AML-193 (cell line): Measurements from ENCODE around the gene NPC1L1.
A peak's percentile ranks its signal among the peaks of the same experiment; 100 is the strongest.

Experiments used
- DNase-seq, 2 experiments: peaks; one replicate each; lab custom pipeline; 2025; lab: John Stamatoyannopoulos, UW

The NPC1L1 gene, protein sequence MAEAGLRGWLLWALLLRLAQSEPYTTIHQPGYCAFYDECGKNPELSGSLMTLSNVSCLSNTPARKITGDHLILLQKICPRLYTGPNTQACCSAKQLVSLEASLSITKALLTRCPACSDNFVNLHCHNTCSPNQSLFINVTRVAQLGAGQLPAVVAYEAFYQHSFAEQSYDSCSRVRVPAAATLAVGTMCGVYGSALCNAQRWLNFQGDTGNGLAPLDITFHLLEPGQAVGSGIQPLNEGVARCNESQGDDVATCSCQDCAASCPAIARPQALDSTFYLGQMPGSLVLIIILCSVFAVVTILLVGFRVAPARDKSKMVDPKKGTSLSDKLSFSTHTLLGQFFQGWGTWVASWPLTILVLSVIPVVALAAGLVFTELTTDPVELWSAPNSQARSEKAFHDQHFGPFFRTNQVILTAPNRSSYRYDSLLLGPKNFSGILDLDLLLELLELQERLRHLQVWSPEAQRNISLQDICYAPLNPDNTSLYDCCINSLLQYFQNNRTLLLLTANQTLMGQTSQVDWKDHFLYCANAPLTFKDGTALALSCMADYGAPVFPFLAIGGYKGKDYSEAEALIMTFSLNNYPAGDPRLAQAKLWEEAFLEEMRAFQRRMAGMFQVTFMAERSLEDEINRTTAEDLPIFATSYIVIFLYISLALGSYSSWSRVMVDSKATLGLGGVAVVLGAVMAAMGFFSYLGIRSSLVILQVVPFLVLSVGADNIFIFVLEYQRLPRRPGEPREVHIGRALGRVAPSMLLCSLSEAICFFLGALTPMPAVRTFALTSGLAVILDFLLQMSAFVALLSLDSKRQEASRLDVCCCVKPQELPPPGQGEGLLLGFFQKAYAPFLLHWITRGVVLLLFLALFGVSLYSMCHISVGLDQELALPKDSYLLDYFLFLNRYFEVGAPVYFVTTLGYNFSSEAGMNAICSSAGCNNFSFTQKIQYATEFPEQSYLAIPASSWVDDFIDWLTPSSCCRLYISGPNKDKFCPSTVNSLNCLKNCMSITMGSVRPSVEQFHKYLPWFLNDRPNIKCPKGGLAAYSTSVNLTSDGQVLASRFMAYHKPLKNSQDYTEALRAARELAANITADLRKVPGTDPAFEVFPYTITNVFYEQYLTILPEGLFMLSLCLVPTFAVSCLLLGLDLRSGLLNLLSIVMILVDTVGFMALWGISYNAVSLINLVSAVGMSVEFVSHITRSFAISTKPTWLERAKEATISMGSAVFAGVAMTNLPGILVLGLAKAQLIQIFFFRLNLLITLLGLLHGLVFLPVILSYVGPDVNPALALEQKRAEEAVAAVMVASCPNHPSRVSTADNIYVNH (N-terminal part only)

DNA sequence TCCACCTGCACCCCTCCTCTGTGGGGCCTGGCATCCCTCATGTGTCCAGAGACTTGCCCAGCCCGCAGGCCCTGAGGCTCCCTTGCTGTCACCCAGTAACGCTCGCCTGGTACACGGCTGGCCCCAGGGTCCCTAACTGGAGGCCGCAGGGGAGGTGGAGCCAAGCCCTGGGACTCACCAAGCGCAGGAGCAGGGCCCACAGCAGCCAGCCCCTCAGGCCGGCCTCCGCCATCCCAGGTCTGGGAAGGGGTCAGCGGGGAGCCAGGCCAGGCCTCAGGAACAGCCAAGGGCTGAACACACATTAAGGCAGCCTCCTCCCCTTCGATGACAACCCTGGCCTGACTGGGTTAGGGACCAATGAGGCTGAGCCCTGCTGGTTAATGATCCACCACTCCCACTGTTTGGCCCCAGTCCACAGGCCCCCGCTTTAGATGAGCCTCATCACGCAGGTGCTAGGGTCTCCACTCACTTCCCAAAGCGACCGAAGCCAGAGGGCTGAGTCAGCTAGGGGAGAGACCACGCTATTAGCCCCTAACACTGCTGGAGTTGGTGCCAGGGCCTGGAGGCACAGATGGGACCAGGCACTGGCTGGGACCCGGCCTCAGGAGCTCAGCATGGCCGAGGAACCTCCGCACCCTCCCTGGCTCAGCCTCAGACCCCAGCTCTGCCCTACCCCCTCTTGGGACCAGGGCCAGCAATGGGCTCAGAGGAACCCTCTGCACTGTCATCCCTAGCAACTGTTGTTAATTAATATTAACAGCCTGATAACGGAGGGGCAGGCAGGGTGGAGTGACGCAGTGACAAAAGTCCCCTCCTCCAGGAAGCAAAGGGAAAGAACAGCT, at the start of gene NPC1L1:
Gene NPC1L1 (minus strand): TSS at position 303 of the 842 bp plus-strand sequence. CDS start 71 bp downstream, at position 232.
- DNase-seq = no peak

DNA sequence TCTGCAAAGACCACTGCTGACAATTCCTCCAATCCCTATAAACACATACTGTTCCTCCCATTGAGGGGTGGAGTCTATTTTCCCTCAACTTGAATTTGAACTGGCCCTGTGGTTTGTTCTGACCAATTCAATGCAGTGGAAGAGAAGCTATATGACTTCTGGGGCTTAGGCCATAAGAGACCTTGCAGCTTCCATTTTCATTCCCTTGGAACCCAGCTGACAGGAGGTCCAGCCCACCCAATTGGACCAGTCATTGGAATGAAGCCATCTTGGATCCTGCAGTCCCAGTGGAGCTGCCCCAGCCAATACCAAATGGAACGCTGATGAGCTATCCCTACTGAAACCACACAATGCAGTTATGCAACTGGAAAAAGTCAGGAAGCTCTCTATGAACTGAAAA, 49.8 kb upstream of the NPC1L1 start:
- no peak for DNase-seq

DNA sequence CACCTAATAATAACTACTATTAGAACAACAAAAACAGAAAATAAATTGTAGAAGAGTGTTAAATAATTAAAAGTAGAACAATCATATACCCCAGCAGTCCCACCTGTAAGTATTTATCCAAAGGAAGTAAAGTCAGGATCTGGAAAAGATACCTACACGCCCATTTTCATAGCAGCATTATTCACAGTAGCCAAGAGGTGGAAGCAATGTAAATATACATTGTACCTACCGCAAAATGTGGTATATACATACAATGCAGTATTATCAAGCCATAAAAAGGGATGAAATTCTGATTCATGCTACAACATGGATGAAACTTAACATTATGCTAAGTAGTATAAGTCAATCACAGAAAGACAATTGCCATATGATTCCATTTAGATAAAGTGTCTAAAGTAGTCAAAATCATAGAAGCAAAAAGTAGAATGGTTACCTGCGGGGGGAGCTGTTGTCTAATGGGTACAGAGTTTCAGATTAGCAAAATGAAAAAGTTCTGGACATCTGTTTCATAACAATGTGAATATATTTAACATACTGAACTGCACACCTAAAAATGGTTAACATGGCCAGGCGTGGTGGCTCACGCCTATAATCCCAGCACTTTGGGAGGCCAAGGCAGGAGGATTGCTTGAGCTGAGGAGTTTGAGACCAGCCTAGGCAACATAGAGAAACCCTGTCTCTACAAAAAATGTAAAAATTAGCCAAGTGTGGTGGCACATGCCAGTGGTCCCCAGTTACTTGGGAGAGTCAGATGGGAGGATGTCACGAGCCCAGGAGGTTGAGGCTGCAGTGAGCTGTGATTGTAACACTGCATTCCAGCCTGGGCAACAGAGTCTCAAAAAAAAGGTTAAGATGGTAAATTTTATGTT, 46.9 kb upstream of the NPC1L1 start:
- DNase-seq = peak; percentile 77 to 79

DNA sequence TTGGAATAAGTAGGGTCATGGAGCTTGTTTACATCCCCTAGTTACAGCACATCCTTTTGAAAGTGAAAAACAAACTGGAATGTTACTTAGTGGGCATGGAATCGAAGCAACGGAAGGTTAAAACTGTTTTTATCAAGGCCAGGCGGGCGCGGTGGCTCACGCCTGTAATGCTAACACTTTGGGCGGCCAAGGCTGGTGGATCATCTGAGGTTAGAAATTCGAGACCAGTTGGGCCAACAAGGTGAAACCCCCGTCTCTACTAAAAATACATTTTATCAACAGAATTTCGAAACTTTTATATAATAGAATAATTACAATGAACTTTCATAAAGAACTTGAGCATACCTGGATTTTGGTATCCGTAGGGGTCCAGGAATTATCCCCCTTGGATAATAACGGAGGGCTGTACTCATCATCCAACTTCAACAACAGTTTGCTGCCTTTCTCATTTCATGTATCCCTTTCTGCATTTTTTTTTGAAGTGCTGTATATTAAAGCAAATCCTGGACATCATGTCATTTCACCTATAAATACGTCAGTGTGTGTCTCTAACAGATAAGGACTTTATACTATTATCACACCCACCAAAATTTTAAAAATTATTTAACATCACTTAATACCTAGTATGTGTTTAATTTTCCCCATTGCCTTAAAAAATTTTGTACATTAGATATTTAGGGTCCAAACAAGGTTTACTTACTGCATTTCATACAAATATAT, 42.2 kb upstream of the NPC1L1 start:
- no peak for DNase-seq

DNA sequence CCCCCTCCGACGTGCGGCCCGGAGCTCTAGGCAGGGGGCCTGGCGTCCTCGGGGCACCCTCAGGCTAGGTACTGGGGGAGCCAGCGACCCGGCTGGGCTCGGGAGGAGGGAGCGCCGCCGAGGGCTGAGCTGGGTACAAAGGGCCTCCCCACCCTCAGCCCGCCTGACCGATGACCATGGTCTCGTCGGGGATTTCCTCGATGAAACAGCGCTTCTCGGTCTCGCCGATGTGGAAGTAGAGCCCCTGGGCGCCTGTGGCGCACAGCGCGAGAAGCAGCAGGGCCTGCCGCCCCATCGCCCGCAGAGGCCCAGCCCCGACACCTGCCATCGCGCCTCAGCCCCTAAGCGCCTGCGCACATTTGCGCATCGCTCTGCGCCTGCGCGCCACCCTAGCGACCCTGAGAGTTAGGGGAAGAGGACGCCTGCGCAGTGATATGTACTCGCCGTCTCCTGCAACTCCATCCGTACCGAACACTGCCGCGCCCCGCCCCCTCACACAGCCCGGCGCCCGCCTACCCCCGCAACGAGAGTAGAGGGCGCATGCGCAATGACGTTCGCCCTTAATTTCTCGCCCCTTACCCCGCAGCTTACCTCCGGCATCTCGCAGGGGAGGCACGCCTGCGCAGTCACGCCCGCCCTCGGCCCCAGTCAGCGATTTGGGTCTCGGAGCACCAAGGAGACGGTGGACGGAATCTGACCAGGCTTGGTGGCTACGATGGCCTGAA, 40.9 kb upstream of the NPC1L1 start, which contains the start of gene TMED4:
Gene TMED4 (minus strand): TSS at position 353 of the 725 bp plus-strand sequence. CDS start 25 bp downstream, at position 328.
- DNase-seq = peak; percentile 99

DNA sequence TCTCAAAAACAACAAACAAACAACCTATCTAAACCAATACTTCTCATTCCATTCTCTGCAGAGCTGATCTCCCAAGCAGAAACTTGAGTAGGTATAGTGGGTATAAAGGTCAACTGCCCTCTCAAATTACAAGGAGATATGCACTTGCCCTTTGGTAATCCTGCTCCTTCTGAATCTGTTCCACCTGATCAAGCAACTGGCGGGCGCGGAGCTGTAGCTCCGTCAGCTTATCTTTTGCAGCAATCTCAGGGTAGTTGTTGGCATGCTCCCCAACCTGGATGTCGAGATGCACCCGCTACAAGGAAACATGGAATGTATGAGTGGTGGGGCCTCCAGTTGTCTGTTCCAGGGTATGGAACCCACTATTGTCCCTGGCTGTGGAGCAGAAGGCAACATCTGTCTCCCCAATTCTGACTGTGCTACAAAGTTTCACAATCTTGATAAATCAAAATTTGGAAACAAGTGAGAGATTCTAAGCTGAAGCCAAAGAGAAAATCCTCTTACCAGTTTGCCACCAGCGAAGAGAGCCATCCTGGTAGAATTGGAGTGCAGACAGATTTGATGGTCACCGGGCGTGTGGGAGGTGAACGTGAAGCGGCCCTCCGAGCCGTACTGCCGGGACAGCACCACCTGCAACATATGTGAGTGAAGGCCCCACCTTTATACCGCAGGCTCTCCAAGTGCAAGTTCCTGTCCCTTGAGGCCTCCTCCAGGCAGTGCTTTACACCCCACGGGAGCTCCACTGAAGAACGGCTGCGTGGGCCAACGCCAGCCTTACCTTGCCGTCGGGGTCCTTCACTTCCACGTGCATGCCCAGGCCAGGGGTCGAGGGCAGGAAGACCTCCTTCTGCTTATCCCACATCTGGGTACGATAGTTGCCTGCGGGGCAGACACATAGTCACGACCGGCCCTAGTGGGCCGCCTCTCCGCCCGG, 40.1 kb upstream of the NPC1L1 start:
- DNase-seq = no peak

DNA sequence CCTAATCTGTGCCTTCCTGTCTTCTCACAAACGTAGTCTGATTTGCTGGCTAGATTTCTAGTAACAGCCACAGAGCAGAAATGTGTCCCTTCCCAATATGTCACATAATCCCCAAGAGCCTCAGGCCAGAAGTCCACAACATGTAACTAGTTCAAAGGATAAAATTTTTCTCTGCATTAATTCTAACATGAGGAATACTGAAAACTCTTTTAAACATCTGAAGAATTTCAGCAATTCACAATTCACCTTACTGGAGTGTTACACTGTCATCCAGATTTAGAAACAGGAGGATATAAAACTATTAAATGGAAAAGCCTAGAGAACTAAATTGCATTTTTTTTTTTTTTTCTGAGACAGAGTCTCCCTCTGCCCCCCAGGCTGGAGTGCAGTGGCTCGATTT, 35.1 kb upstream of the NPC1L1 start:
- no peak for DNase-seq

DNA sequence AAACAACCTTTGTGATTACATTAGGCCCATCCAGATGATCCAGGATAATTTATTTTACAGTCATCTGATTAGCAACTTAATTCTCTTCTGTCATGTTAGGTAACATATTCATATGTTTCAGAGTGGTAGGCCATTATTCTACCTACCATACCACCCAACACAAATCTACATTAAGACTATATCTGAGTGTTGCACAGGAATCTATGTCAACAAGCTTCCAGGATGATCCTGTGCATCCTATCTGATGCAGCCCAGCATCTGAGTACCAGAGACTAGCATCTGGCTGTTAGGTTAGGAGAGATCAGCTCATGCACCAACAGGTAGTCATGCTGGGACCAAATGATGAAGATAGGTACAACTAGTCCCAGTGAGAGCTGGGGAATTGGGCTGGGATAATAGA, 33.9 kb upstream of the NPC1L1 start:
- DNase-seq = no peak

DNA sequence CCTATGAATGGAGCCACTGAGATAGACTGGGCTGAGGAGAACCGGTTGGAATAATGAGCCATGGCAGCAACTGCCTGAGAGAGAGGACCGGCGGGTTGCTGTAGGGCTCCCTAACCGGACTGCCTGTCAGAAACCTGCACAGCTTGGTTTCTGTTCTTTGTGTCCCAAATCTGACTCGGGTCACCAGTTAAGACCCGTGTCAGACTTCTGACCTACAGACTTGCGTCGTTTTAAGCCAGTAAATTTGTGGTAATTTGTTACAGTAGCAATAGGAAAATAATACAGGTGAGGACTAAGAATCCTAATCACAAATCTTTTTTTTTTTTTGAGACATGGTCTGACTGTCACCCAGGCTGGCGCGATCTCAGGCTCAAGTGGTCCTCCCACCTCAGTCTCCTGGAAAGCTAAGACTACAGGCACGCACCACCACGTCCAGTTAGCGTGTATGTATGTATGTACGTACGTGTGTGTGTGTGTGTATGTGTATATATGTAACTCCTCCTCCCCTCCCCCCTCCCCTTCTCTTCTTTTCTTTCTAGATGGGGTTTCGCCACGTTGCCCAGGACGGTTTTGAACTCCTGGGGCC, 33.2 kb upstream of the NPC1L1 start:
- DNase-seq = no peak

DNA sequence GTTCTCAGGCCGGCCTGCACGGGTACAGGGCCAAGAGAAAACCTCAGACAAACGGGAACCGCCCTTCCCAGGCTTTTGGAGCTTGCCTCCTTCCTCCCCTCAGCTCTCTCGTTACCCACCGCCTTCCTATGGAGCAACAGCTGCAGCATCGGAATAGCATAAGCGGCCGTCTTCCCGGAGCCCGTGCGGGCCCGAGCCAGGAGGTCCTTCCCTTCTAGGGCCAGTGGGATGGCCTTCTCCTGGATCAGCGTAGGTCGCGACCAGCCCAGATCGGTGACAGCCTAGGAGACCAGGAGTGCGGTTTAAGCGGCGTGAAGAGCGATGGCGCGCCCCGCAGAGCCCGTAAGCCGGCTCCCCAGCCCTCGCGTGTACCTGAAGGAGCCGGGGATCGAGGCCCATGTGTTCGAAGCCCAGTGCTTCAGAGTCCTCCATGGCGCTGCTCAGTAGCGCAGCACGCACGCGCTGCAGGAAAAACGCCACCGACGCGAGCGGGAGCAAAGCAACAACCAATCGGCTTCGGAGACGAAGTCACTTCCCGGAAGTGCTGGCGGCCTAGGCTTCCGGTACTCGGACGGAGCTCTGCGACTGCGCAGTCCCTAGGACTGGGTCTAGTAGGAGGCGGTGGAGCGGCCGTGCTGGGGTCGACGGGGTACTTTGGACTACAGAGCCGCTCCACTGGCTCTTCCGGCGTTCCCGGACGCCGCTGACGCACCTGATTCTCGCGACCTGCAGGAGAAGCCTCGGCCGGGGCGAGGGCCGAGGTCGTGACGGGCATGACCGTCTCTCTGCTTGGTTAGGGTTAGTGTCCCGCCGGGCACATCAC, 32.5 kb upstream of the NPC1L1 start, which contains the start of gene DDX56:
Gene DDX56 (minus strand): TSS at position 445 of the 823 bp plus-strand sequence. CDS start 13 bp downstream, at position 432.
- peak; percentile 91 to 94 for DNase-seq

DNA sequence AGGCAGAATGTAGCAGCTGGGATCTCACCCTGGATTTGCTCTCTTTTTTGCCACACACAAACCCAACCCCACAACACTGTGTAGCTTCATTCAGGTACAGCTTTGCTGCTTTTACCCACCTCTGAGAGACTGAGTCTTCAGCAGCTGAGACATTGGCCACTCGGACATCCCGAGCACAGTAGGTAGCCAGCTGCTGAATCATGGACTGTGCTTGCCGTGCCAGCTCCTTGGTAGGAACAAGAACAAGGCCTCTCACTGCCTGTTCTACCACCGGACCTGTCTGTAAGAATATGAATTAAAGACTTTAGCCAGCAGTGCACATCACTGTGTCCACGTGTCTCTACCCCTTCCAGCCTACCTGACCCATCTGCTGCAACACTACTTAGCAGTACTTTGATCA, 31.6 kb upstream of the NPC1L1 start:
- DNase-seq = no peak

DNA sequence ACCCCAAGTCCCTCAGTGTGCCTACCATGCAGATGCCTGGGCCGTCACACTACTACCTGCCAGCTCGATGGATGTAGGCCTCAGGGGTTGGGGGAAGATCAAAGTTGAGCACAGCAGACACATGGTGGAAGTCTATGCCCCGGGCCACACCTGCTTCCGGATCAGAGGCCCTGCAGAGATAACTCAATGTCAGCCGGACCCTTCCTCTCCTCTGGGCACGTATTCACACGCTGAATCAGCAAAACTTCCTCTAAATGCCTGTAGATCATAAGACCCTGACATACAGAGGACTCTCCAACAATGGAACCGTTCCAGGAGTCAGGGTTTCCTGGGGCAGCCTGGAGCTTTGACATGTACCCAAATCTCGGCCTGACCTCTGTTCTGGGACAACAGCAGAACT, 28.8 kb upstream of the NPC1L1 start:
- no peak for DNase-seq

DNA sequence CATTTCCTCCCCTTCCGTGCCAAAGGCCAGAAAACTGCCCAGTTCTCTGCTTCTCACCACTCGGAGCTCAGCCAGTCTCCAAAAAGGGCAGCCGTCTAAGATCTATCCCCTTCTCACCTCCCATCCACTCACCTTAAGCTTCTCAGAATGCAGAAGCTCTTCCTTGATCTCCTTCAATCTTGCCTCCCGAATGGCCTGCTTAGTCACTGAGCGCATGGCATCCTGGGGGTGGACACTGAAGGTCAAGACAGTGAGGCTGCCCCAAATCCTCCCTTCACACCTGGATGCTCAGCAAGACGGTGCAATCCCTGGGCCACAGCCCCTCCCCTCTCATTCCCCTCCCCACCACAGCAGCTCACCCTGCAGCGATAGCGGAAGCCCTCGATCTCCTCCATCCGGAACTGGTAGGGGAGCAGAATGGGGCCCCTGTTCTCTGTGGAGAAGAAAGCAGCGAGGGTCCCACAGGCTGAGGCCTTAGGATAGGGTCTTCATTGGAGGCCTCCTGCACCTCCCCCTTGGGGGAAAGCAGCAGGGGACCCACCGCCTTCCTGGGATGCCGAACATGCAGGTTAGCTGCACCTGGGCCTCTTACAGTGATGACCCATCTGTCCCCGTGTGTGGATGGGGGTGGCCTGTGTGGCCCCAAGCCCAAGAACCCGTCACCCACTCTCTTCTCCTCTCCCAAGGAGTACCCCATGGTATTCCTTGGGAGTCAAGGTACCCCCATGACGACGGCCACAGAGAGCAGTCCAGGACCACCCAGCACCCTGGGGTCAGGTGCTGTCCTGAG, 27.8 kb upstream of the NPC1L1 start:
- no peak for DNase-seq

DNA sequence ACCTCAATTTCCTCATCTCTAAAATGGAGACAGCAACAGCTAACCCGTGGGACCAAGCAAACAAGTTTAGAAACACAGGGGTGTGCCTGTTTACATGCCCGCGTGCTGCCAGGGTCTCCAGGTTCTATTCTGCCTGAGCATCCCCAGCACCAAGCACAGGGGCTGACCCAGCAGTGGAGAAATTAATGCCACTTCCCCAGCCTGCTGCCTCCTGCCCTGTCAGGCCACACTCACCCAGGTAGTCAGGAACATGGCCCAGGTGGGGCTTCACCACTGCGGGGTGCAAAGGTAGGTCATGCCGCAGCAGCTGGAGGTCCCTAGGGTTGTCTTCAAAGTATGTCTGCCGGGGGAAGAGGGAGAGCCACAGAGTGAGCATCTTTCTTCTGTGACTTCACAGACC, 26.8 kb upstream of the NPC1L1 start:
- no peak for DNase-seq

DNA sequence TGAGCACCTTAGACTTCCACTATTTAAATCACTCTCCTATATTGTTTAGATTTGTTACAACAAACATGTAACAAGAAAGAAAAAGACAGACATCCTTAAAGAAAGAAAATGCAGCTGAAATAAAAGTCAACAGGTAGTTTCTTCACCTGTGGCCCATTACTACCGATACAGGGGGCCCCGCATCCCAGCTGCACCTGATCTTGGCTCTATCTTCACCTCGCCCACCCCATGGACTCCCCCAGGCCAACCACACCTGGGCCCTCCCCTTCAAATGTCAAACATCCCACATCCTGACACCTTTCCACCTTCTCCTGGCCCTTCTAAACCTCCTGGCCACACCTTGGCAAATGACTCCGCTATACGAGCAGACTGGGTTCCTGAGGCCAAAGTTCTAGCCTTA, 25.6 kb upstream of the NPC1L1 start:
- DNase-seq = no peak
